Measurements from ENCODE around the gene PLPP4. TPM values are rescaled to one million over a fixed set of nuclear protein-coding genes. Genes with fewer than 3 reads are reported as not detected.

PLPP4 gene
- total RNA-seq, 4 donors from 2014 or later: 0.41 to 0.79 TPM; not detected in 2

DNA sequence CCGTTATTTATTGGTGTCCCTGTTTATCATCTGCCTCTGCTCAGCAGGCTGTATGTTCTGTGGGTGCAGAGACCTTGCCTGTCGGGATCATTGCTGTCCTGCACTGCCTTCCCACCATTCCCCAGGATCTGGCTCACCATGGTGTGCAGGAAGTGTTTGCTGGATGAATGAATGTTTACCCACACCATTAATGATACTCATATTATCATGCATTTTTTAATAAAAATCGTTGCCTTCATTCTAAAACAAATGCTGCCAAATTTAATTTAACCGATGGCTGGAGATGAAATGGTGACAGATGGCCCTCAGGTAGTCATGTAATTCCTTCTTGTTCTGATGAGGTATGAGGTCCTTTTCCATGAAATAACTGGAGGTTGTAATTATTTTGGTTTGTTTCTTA, 22.5 kb downstream of the PLPP4 start:
- Histone ChIP-seq H3K4me1 (no peaks in the 10 kb centered on the region), H3K36me3 (no peaks in the 10 kb centered on the region), H3K4me3 (no peak overlapping the region), H3K27me3 (no peaks in the 10 kb centered on the region), H3K27ac (no peak overlapping the region), H3K9me3 (no peaks in the 10 kb centered on the region)
- in situ Hi-C loops (cut with MboI; ENCODE audit: low pct_ligation_motif_present in 1 of 4, low pct_unique_long_range_greater_than_20kb in 1 of 4, low sequenced_read_pairs in 3 of 4) (no loop called here), intact Hi-C loops (cut with DNase I; ENCODE audit: low total_unique reads) (no loop called here)
- TF ChIP-seq POLR2A (IDR thresholded peaks at IDR 0.05) (no peak), EP300 (IDR thresholded peaks at IDR 0.05; ENCODE audit: low read depth) (no peak), POLR2AphosphoS5 (IDR thresholded peaks at IDR 0.05) (no peak)
- TF ChIP-seq, protein P1, sequence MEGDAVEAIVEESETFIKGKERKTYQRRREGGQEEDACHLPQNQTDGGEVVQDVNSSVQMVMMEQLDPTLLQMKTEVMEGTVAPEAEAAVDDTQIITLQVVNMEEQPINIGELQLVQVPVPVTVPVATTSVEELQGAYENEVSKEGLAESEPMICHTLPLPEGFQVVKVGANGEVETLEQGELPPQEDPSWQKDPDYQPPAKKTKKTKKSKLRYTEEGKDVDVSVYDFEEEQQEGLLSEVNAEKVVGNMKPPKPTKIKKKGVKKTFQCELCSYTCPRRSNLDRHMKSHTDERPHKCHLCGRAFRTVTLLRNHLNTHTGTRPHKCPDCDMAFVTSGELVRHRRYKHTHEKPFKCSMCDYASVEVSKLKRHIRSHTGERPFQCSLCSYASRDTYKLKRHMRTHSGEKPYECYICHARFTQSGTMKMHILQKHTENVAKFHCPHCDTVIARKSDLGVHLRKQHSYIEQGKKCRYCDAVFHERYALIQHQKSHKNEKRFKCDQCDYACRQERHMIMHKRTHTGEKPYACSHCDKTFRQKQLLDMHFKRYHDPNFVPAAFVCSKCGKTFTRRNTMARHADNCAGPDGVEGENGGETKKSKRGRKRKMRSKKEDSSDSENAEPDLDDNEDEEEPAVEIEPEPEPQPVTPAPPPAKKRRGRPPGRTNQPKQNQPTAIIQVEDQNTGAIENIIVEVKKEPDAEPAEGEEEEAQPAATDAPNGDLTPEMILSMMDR (IDR thresholded peaks at IDR 0.05): no peak
- 64 to 78% methylated on average over 3 to 4 of the region's 4 CpGs for WGBS, 2 donors (ENCODE audit: low coverage in 1 of 2)
- no peak for DNase-seq

- no peaks in the 10 kb centered on the region for H3K9me3 ChIP-seq
- H3K4me1 ChIP-seq: no peaks in the 10 kb centered on the region
- no peak overlapping the region for H3K4me3 ChIP-seq
- TF ChIP-seq, protein P1 (IDR thresholded peaks at IDR 0.05): no peak
- TF ChIP-seq POLR2A (IDR thresholded peaks at IDR 0.05) (no peak), POLR2AphosphoS5 (IDR thresholded peaks at IDR 0.05) (no peak), EP300 (IDR thresholded peaks at IDR 0.05; ENCODE audit: low read depth) (no peak)
- DNase-seq: no peak
- no peaks in the 10 kb centered on the region for H3K36me3 ChIP-seq
- no peak overlapping the region for H3K27ac ChIP-seq
- H3K27me3 ChIP-seq: no peaks in the 10 kb centered on the region
- in situ Hi-C loops (cut with MboI; ENCODE audit: low pct_ligation_motif_present in 1 of 4, low pct_unique_long_range_greater_than_20kb in 1 of 4, low sequenced_read_pairs in 3 of 4) (no loop called here), intact Hi-C loops (cut with DNase I; ENCODE audit: low total_unique reads) (no loop called here)
- 84% methylated on average over 4 of the region's 4 CpGs; no CpG with 5 or more reads in 1 of the 2 donors for WGBS, 2 donors (ENCODE audit: low coverage in 1 of 2)
Measured at GRCh38 chr10:120480065-120480600, 23.1 kb downstream of the PLPP4 start.

GRCh38 chr10:120480848-120481247, 23.8 kb downstream of the PLPP4 start:
- TF ChIP-seq, protein P1 (IDR thresholded peaks at IDR 0.05): no peak
- TF ChIP-seq EP300 (IDR thresholded peaks at IDR 0.05; ENCODE audit: low read depth): no peak
- Histone ChIP-seq H3K4me3 (no peak overlapping the region), H3K9me3 (no peaks in the 10 kb centered on the region), H3K36me3 (no peaks in the 10 kb centered on the region), H3K27ac (no peak overlapping the region), H3K27me3 (no peaks in the 10 kb centered on the region), H3K4me1 (no peaks in the 10 kb centered on the region)
- intact Hi-C loops (cut with DNase I; ENCODE audit: low total_unique reads): no loop called here
- in situ Hi-C loops (cut with MboI; ENCODE audit: low pct_ligation_motif_present in 1 of 4, low pct_unique_long_range_greater_than_20kb in 1 of 4, low sequenced_read_pairs in 3 of 4): no loop called here
- WGBS, 2 donors (ENCODE audit: low coverage in 1 of 2): 80 to 93% methylated on average over 1 of the region's 1 CpG
- no peak for DNase-seq

- Histone ChIP-seq H3K36me3 (no peaks in the 10 kb centered on the region), H3K4me1 (no peaks in the 10 kb centered on the region), H3K27ac (no peak overlapping the region), H3K27me3 (no peaks in the 10 kb centered on the region), H3K9me3 (no peaks in the 10 kb centered on the region), H3K4me3 (no peak overlapping the region)
- intact Hi-C loops (cut with DNase I; ENCODE audit: low total_unique reads): no loop called here
- TF ChIP-seq, protein P1 (IDR thresholded peaks at IDR 0.05): no peak
- TF ChIP-seq POLR2A (IDR thresholded peaks at IDR 0.05): no peak
- TF ChIP-seq EP300 (IDR thresholded peaks at IDR 0.05; ENCODE audit: low read depth): no peak
- TF ChIP-seq POLR2AphosphoS5 (IDR thresholded peaks at IDR 0.05): no peak
- no peak for DNase-seq
- in situ Hi-C loops (cut with MboI; ENCODE audit: low pct_ligation_motif_present in 1 of 4, low pct_unique_long_range_greater_than_20kb in 1 of 4, low sequenced_read_pairs in 3 of 4): no loop called here
- WGBS, 2 donors (ENCODE audit: low coverage in 1 of 2): 62% methylated on average over 3 of the region's 3 CpGs; no CpG with 5 or more reads in 1 of the 2 donors
Measured at GRCh38 chr10:120483006-120483405, 26.0 kb downstream of the PLPP4 start.

Measured in transverse colon (tissue), 4 donors.